NCI-H1092 (cell line): Measurements from ENCODE around the gene TFDP2.

ENCODE experiments used
- DNase-seq: peaks from one replicate; lab custom pipeline; 2025; lab: John Stamatoyannopoulos, UW

TFDP2 gene

GRCh38 chr3:142072816-142073215, 76.5 kb downstream of the TFDP2 start:
- DNase-seq: no peak

- DNase-seq: no peak
These were observed 83.4 kb downstream of the TFDP2 start for GRCh38 chr3:142065932-142066331.

- no peak for DNase-seq
These were observed 84.0 kb downstream of the TFDP2 start for GRCh38 chr3:142065344-142065743.

GRCh38 chr3:142064454-142064853, 84.9 kb downstream of the TFDP2 start:
- no peak for DNase-seq

- no peak for DNase-seq
These were observed 92.0 kb downstream of the TFDP2 start for GRCh38 chr3:142057331-142057725.

GRCh38 chr3:142056656-142057330, 92.6 kb downstream of the TFDP2 start:
- DNase-seq: no peak

GRCh38 chr3:142053835-142054234, 95.5 kb downstream of the TFDP2 start:
- DNase-seq: no peak

- no peak for DNase-seq
These were observed 96.1 kb downstream of the TFDP2 start for GRCh38 chr3:142053244-142053643.

- DNase-seq: no peak
These were observed 98.0 kb downstream of the TFDP2 start for GRCh38 chr3:142051351-142051750.

- DNase-seq: no peak
These were observed 102.3 kb downstream of the TFDP2 start for GRCh38 chr3:142047021-142047369.

- DNase-seq: no peak
These were observed 102.9 kb downstream of the TFDP2 start for GRCh38 chr3:142046320-142047020.

GRCh38 chr3:142040941-142041491, 108.3 kb downstream of the TFDP2 start:
- DNase-seq: no peak

- no peak for DNase-seq
These were observed 113.9 kb downstream of the TFDP2 start for GRCh38 chr3:142035308-142035922.

- DNase-seq: no peak
These were observed 116.1 kb downstream of the TFDP2 start for GRCh38 chr3:142033292-142033691.

- no peak for DNase-seq
These were observed 117.8 kb downstream of the TFDP2 start for GRCh38 chr3:142031575-142031974.

- DNase-seq: no peak
These were observed 119.6 kb downstream of the TFDP2 start for GRCh38 chr3:142029791-142030190.

GRCh38 chr3:142029052-142029642, 120.2 kb downstream of the TFDP2 start:
- DNase-seq: no peak

- DNase-seq: no peak
These were observed 121.0 kb downstream of the TFDP2 start for GRCh38 chr3:142028243-142028777.

- no peak for DNase-seq
These were observed 121.6 kb downstream of the TFDP2 start for GRCh38 chr3:142027735-142028134.

GRCh38 chr3:142027300-142027699, 122.0 kb downstream of the TFDP2 start:
- DNase-seq: no peak

- DNase-seq: no peak
These were observed 123.0 kb downstream of the TFDP2 start for GRCh38 chr3:142026333-142026732.

GRCh38 chr3:142022381-142022780, 127.0 kb downstream of the TFDP2 start:
- DNase-seq: no peak
